Fibroblast of skin of left biceps (primary cell): ENCODE measurements around the gene PGAM5.
"Not testable (repeated sequence)": the region's sequence is repeated elsewhere in the genome, so short reads cannot be mapped to it uniquely, and the experiment has no call there.

ENCODE experiments used
- DNase-seq, 2 experiments: peaks; one replicate each; pipeline ENCODE4 v3.0.0-alpha.2; 2013; ENCODE audit warnings: low read depth in 2 of 2

Gene PGAM5

GRCh38 chr12:132689227-132689626 lies 21.4 kb upstream of the PGAM5 start:
- DNase-seq: no peak

DNA sequence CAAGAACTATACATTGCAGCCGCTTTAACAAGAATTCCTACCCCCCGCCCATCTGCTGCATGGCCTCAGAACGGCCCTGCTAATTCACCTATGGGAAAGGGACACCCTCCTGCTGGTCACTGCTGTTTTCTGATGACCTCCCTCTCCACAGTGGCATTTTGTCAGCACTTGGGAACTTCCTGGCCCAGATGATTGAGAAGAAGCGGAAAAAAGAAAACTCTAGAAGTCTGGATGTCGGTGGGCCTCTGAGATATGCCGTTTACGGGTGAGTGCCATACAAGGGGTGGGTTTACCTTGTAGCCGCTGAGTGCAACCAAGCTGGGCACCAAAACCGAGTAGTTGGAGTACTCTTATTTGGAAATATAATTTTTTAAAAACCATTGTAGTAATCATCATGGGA lies 20.5 kb upstream of the PGAM5 start:
- DNase-seq: no peak

GRCh38 chr12:132692030-132692429 lies 18.6 kb upstream of the PGAM5 start:
- not testable (repeated sequence) for DNase-seq

- DNase-seq: not testable (repeated sequence)
Measured at GRCh38 chr12:132694888-132695287, 15.8 kb upstream of the PGAM5 start.

- no peak for DNase-seq
Measured at GRCh38 chr12:132695431-132695830, 15.2 kb upstream of the PGAM5 start.

GRCh38 chr12:132698341-132698740 lies 12.3 kb upstream of the PGAM5 start:
- DNase-seq: no peak

GRCh38 chr12:132700212-132700822 lies 10.3 kb upstream of the PGAM5 start:
- no peak for DNase-seq

DNA sequence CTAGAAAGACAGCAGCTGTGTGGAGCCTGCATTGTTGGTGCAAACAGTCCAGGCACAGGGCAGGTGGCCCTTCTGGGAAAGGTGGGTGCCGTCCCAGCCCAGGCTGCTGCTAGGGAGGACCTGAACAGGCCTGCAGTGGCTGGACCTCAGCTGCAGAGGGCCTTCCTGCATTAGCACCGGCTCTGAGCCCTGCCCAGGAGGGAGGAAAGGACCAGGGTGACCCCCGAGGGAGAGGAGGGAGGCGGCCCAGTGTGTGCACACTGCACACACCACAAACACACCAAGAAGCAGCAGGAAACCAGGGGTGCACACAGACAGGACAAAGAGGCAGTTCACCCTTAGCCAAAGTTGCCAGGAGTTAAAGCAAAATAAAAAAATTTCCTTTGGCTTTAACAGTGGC lies 8.0 kb upstream of the PGAM5 start:
- no peak for DNase-seq

- no peak for DNase-seq
Measured at GRCh38 chr12:132703641-132704040, 7.0 kb upstream of the PGAM5 start.

GRCh38 chr12:132707241-132707640 lies 3.4 kb upstream of the PGAM5 start:
- DNase-seq: no peak

DNA sequence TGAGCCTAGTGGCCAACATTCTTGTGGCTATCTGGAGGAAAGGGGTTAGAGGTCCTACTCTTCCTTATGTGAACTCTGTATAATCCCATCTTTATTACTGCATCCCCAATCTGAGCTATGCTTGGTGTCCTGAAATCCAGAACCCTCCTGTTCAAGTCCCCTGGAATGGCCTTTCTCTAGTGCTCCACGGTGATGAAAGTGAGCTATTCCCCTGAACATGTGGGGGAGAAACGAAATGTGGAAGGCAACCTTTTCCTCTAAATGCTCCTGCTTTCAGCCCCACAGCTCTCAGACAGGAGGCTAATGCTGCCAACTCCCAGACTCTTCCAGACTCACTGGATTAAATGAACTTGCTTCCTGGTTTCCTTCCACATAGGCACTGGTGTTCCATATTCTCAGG lies 2.5 kb upstream of the PGAM5 start:
- DNase-seq: no peak

GRCh38 chr12:132710043-132710404 lies 618 bp upstream of the PGAM5 start:
- no peak for DNase-seq

GRCh38 chr12:132711080-132711843 lies 620 bp downstream of the PGAM5 start:
- DNase-seq: no peak

DNA sequence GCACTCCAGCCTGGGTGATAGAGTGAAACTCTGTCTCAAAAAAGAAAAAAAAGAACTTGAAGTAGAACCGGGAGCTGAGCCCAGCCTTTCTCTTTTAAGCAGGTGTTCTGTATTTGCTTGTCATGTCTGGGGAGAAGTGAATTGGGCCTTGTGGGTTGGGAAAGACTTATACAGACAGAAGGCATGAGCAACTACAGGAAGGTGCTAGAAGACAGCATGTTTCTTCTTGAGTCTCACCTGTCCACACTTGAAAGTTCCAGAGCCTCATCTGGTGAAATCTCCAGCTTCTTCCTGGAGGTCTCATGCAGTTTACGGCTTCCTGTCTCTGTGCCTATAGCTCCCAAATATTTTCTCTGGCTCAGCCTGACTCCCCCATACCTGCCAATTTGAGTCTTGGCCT lies 2.5 kb downstream of the PGAM5 start:
- no peak for DNase-seq

- no peak for DNase-seq
Measured at GRCh38 chr12:132715874-132716273, 5.2 kb downstream of the PGAM5 start.

GRCh38 chr12:132716356-132716755 lies 5.7 kb downstream of the PGAM5 start:
- DNase-seq: no peak

GRCh38 chr12:132717011-132717410 lies 6.4 kb downstream of the PGAM5 start:
- no peak for DNase-seq

DNA sequence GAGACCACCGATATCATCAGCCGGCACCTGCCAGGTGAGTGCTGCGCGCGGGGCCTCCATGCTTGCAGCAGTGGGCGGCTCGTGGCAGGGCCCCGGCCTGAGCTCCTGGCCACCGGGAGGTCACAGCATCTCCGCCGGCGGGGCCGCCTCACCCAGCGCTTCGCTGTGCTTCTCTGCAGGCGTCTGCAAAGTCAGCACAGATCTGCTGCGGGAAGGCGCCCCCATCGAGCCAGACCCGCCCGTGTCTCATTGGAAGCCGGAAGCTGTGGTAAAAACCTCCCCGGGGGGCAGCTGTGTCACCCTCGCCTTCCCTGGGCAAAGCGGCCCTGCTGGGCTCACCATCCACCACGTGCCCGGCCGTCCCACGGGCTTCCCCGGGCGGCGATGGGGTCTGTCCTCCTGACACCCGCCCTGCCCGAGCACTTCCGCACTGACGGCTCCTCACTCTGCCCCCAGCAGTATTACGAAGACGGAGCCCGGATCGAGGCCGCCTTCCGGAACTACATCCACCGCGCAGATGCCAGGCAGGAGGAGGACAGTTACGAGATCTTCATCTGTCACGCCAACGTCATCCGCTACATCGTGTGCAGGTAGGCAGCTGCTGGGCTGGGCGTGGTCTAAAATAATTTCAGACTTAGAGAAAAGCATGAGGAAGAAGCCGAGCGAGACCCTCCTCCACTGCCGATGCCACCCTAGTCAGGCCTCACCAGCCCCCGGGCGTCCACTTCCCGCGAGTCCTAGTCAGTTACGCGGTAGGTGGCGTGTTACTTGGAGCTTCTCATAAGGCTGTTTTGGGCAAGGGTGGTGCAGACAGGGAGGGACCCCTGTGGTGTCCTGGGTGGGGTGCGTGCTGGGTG lies 7.1 kb downstream of the PGAM5 start:
- DNase-seq: no peak

GRCh38 chr12:132718644-132719043 lies 8.0 kb downstream of the PGAM5 start:
- DNase-seq: no peak

- no peak for DNase-seq
Measured at GRCh38 chr12:132719141-132719953, 8.7 kb downstream of the PGAM5 start.

DNA sequence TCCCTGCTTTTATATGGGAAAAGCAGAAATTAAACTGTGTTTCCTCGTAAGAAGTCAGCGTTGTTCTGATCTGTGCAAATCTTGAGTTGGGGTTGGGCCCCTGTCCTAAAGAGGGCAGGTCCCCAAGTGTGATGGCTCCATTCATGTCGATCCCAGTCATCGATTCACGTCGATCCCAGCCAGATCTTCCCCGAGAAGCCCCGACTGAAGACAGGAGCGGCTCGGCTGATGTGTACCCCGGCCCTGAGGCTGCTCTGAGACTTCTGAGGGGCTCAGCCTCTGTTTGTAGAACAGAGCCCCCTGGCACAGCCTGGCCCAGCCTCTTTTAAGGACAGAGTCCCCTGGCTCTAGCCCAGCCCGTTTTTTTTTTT lies 9.3 kb downstream of the PGAM5 start:
- no peak for DNase-seq
